ENCODE results near the gene HEG1.

The HEG1 gene

GRCh38 chr3:124985349-124985748 lies 70.4 kb downstream of the HEG1 start:
- TF ChIP-seq CTCF (IDR thresholded peaks at IDR 0.05; ENCODE audit: unreplicated experiment in 3 of 3) = no peak
- H3K9me3 Mint-ChIP-seq = no peaks in the 10 kb centered on the region
- H3K27ac Mint-ChIP-seq = peak overlapping the region in 1 of 3 experiments; percentile 64
- H3K27me3 Mint-ChIP-seq (ENCODE audit: low read depth) = no peaks in the 10 kb centered on the region
- H3K4me3 Mint-ChIP-seq = no peak overlapping the region
- no peaks in the 10 kb centered on the region for H3K4me1 Mint-ChIP-seq
- no peaks in the 10 kb centered on the region for H3K36me3 Mint-ChIP-seq (ENCODE audit: low read depth)

- Mint-ChIP-seq H3K27ac (no peak overlapping the region), H3K36me3 (ENCODE audit: low read depth) (no peaks in the 10 kb centered on the region), H3K4me1 (no peaks in the 10 kb centered on the region), H3K9me3 (no peaks in the 10 kb centered on the region), H3K4me3 (no peak overlapping the region), H3K27me3 (ENCODE audit: low read depth) (no peaks in the 10 kb centered on the region)
- TF ChIP-seq CTCF (IDR thresholded peaks at IDR 0.05; ENCODE audit: unreplicated experiment in 3 of 3) = no peak
These were observed 71.0 kb downstream of the HEG1 start for GRCh38 chr3:124984754-124985153.

GRCh38 chr3:124982855-124983254 lies 72.9 kb downstream of the HEG1 start:
- H3K9me3 Mint-ChIP-seq = no peaks in the 10 kb centered on the region
- no peak overlapping the region for H3K27ac Mint-ChIP-seq
- H3K4me1 Mint-ChIP-seq = no peaks in the 10 kb centered on the region
- H3K4me3 Mint-ChIP-seq = no peak overlapping the region
- H3K27me3 Mint-ChIP-seq (ENCODE audit: low read depth) = no peaks in the 10 kb centered on the region
- peaks cover under 1% of the 10 kb centered on the region for H3K36me3 Mint-ChIP-seq (ENCODE audit: low read depth)
- TF ChIP-seq CTCF (IDR thresholded peaks at IDR 0.05; ENCODE audit: unreplicated experiment in 3 of 3) = no peak

- H3K4me3 Mint-ChIP-seq = no peak overlapping the region
- no peaks in the 10 kb centered on the region for H3K27me3 Mint-ChIP-seq (ENCODE audit: low read depth)
- H3K27ac Mint-ChIP-seq = no peak overlapping the region
- TF ChIP-seq CTCF (IDR thresholded peaks at IDR 0.05; ENCODE audit: unreplicated experiment in 3 of 3) = no peak
- peaks cover 14% of the 10 kb centered on the region for H3K36me3 Mint-ChIP-seq (ENCODE audit: low read depth)
- H3K4me1 Mint-ChIP-seq = no peaks in the 10 kb centered on the region
- H3K9me3 Mint-ChIP-seq = no peaks in the 10 kb centered on the region
These were observed 74.3 kb downstream of the HEG1 start for GRCh38 chr3:124981472-124981871.

GRCh38 chr3:124978627-124979026 lies 77.2 kb downstream of the HEG1 start:
- Mint-ChIP-seq H3K9me3 (no peaks in the 10 kb centered on the region), H3K4me3 (no peak overlapping the region), H3K36me3 (ENCODE audit: low read depth) (peaks cover 16% of the 10 kb centered on the region), H3K27me3 (ENCODE audit: low read depth) (no peaks in the 10 kb centered on the region), H3K27ac (no peak overlapping the region), H3K4me1 (no peaks in the 10 kb centered on the region)
- TF ChIP-seq CTCF (IDR thresholded peaks at IDR 0.05; ENCODE audit: unreplicated experiment in 3 of 3) = no peak

GRCh38 chr3:124976383-124976782 lies 79.4 kb downstream of the HEG1 start:
- no peak overlapping the region for H3K4me3 Mint-ChIP-seq
- no peak overlapping the region for H3K27ac Mint-ChIP-seq
- no peaks in the 10 kb centered on the region for H3K9me3 Mint-ChIP-seq
- TF ChIP-seq CTCF (IDR thresholded peaks at IDR 0.05; ENCODE audit: unreplicated experiment in 3 of 3) = no peak
- H3K27me3 Mint-ChIP-seq (ENCODE audit: low read depth) = no peaks in the 10 kb centered on the region
- H3K36me3 Mint-ChIP-seq (ENCODE audit: low read depth) = peaks cover 16% of the 10 kb centered on the region
- no peaks in the 10 kb centered on the region for H3K4me1 Mint-ChIP-seq
